ENCODE results near the gene SPRR2E.
"Not testable (repeated sequence)": the region's sequence is repeated elsewhere in the genome, so short reads cannot be mapped to it uniquely, and the experiment has no call there.

Gene SPRR2E

DNA sequence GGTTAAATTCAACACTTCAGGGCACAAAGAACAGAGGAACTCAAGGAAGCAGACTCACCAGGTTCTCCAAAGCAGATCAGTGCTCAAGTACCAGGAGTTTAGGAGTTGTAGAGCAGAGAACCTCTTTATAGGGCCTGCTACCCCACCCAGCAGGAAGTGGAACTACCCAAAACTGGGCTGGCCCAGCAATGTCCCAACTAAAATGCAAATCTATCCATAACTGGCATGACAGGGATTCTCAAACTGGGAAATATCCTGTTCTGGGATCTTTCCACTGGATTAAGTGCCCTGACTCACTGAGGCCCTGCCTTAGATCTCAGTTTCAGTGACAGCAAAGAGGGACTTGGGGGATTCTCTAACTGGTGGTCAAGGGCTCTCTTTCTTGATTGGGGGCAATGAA lies at the start of gene SPRR2E:
Gene SPRR2E, minus strand, starts transcription at position 101 of the 400 bp plus-strand sequence. CDS start 775 bp downstream, outside the sequence.
- no peak for DNase-seq

DNA sequence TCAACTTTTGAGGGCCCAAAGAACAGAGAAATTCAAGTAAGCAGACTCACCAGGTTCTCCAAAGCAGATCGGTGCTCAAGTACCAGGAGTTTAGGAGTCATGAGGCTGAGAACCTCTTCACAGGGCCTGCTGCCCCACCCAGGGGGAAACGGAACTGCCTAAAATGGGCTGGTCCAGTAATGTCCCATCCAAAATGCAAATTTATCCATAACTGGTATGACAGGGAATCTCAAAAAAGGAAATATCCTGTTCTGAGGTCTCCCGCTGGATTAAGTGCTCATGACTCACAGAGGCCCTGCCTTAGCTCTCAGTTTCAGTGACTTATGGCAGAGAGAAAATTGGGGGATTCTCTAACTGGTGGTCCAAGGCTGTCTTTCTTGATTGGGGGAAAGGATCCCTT lies 47.1 kb upstream of the SPRR2E start:
- no peak for DNase-seq

DNA sequence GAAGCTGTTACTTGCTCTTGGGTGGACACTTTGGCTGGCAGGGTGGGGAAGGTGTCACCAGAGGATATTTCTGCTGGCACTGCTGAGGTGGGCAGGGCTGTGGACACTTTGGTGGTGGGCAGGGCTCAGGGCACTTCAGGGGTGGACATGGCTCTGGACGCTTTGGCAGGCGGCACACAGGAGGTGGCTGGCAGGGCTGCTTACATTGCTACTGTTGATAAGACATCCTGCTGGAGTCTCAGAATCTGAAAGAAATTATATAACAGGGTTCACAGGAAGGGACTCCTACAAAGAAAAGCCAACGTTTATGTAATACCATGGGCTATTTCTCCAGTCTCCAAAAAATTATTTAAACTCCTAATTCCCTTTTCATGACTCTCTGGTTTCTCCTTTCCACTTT lies 46.2 kb upstream of the SPRR2E start:
- DNase-seq, result no peak

DNA sequence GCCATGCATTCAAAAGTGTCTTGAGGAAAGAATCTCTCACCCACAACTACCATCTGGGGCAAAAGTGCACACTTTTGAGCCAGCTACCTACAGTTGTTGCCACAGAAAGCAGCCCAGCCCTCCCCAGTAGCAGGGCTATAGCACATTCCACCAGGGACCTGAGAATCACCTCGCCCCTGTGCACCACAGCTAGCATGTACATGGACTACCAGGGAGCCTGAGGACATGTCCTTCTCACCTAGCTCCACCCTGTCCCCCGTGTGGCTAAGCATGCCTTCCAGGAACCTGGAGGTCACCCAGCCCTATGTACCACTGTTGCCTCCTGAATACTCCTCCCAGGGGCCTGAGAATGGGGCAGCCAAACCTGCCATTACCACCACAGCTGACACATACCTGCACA lies 39.4 kb upstream of the SPRR2E start:
- DNase-seq, result no peak

DNA sequence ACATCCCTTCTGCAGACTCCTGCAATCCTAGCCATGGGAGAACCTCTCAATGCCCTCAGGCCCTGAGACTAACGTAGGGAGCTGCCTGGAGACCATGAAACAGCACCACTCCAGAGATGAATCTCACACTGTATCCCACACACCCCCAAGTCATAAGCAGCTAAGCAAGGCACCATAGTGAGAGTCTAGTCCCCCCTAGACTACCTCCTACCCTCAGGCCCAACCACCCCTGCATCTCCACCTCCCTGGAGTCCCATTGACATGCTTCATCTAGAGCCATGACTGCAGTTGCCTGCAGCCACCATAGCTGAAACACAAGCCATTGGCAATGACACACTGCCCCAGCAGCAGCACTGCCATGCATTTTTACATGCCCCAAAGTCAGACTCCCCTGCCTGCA lies 38.9 kb upstream of the SPRR2E start:
- no peak for DNase-seq

DNA sequence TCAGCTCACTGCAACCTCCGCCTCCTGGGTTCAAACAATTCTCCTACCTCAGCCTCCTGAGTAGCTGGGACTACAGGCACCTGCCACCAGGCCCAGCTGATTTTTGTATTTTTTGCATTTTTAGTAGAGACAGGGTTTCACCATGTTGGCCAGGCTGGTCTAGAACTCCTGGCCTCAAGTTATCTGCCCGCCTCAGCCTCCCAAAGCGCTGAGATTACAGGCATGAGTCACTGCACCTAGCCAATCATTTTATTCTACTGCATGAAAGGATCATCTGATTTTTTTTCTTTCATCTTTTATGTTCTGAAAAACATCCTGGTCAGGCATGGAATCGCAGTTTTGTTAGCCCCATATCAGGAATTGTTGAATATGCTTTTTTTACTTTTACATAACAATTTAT lies 34.4 kb upstream of the SPRR2E start:
- not testable (repeated sequence) for DNase-seq

DNA sequence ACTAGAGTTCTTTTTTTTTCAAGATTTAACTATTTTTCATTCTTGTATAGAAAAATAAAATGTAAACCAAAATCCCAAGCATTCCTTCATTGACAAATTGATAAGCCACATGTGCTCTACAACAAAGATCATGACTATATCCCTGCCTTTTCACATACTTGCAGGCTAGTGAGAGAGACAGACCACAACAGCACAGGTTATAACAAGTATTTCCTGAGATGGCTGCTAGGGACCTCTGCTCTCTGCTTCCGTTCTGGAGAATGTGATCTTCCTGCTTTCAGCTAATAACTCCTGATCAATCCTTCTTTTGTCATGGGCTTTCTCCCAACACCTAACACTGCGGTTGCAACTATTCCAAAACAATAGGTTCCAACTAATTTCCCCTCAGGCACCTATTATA lies 33.0 kb upstream of the SPRR2E start:
- no peak for DNase-seq

DNA sequence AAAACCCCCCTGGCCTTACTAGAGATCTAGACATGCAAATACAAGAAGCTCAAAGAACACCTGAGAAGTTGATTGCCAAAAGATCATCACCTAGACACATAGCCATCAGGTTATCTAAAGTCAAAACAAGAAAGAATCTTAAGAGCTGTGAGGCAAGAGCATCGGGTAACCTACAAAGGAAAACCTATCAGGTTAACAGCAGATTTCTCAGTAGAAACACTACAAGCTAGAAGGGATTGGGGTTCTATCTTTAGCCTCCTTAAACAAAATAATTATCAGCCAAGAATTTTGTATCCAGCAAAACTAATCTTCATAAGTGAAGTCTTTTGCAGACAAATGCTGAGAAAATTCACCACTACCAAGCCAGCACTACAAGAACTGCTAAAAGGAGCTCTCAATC lies 31.2 kb upstream of the SPRR2E start:
- no peak for DNase-seq

DNA sequence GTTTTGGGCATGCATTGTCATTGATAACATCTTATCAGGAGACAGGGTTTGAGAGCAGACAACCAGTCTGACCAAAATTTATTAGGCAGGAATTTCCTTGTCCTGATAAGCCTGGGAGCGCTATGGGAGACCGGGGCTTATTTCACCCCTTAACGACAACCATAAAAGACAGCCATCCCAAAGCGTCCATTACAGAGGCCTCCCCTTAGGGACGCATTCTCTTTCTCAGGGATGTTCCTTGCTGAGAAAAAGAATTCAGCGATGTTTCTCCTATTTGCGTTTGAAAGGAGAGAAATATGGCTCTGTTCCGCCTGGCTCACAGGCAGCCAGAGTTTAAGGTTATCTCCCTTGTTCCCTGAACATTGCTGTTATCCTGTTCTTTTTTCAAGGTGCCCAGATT lies 29.5 kb upstream of the SPRR2E start:
- not testable (repeated sequence) for DNase-seq

DNA sequence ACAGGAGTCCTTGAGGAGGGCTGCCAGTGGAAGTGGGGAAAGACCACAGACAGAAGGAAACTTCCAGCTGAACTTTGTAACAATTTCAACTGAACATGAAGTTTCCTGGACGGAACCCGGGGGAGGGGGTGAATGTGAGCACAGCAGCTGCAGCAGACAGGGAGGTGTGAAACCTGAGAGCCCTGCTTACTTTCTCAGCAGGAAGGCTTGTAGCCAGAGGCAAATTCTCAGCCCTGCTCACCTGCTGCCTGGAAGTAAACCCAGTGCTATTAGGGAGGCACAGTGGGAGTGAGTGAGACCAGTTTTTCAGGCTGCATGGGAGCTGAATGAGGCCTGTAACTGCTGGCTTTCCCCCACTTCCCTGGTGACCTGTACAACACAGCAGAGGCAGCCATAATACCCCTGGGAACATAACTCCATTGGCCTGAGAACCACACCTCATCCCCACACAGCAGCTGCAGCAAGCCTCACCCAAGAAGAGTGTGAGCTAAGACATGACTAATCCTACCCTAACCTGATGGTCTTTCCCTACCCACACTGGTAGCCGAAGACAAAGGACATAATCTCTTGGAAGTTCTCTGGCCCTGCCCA lies 28.6 kb upstream of the SPRR2E start:
- no peak for DNase-seq

DNA sequence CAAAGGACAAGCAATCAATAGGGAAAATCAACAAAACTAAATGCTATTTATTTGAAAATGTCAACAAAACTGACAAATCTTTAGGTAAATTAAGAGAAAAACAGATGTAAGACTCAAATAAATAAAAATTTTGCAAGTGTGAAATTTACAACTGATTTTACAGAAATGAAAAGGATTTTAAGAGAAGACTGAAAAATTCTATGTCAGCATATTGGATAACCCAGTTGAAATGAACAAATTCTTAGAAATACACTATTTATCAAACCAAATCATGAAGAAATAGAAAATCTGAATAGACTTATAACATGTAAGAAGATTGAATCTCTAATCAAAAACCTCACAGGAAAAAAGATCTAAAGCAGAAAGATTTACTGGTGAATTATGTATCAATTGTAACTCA lies 26.6 kb upstream of the SPRR2E start:
- DNase-seq, result no peak

DNA sequence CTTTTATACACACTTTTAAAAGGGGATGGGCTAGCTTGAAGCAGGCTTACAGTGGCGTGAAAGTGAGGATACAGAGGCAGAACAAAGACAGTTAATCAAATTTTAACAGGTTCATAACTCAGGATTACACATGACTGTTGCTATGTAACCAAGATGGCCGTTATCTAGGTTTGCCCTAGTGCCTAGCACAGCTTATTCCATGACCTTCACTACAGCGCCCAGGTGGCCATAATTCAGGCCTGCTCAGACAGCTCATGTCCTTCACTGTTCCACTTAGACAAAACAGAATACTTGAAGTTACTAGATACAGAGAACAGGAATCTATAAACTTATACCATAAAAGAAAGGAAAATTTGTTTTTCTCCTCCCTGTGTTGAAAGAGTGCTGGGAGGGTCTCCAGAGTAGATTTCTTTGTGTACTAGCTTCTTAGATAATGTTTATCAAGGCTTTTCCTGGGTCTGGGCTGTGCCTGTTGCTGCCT lies 25.2 kb upstream of the SPRR2E start:
- DNase-seq, result no peak

DNA sequence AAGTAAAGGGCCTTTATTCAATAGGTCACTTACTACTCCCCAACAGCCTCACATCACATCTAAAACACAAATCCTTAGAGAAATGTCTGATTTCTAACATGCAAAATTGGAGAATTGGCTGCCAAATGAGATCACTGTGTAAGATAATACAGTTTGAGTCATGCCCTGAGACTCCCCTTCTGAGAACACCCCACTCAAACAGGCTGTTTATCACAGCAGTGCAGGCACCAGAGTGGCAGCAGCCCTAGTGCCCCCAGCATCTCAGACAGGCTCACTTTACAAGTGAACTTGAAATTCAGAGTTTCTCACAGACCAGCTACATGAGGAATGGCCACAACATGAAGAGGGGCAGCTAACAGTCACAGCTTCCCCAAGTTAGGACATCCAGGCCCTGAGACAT lies 20.9 kb upstream of the SPRR2E start:
- DNase-seq, result not testable (repeated sequence)

DNA sequence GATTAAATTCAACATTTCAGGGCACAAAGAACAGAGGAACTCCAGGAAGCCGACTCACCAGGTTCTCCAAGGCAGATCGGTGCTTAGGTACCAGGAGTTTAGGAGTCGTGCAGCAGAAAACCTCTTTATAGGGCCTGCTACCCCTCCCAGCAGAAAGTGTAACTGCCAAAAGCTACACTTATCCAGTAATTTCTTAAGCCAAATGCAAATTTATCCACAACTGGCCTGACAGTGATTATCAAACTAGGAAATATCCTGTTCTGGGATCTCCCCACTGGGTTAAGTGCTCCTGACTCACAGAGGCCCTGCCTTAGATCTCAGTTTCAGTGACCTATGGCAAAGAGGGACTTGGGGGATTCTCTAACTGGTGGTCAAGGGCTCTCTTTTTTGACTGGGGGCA lies 19.1 kb upstream of the SPRR2E start, which contains the start of gene SPRR2F:
Gene SPRR2F, minus strand, starts transcription at position 101 of the 400 bp plus-strand sequence. CDS start 783 bp downstream, outside the sequence.
- no peak for DNase-seq

DNA sequence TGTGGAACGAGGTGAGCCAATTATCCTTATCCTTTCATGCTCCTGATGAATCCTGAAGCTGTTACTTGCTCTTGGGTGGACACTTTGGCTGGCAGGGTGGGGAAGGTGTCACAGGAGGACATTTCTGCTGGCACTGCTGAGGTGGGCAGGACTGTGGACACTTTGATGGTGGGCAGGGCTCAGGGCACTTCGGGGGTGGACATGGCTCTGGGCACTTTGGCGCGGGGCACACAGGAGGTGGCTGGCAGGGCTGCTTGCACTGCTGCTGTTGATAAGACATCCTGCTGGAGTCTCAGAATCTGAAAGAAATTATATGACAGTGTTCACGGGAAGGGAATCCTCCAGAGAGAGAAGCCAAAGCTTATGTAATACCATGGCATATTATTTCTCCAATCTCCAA lies 18.1 kb upstream of the SPRR2E start:
- DNase-seq, result not testable (repeated sequence)

DNA sequence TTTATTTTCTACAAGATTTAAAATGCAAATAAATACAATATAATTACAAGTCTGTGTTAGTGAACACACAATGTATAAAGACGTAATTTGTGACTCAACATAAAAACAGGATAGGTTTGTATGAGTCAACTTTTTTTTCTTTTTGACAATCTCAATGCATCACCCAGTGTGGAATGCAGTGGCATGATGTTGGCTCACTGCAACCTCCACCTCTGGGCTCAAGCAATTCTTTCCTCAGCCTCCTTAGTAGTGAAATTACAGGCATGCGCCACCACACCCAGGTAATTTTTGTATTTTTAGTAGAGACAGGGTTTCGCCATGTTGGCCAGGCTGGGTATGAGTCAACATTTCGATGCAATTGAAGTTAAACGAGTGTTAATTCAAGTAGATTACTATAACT lies 5.9 kb upstream of the SPRR2E start:
- no peak for DNase-seq

DNA sequence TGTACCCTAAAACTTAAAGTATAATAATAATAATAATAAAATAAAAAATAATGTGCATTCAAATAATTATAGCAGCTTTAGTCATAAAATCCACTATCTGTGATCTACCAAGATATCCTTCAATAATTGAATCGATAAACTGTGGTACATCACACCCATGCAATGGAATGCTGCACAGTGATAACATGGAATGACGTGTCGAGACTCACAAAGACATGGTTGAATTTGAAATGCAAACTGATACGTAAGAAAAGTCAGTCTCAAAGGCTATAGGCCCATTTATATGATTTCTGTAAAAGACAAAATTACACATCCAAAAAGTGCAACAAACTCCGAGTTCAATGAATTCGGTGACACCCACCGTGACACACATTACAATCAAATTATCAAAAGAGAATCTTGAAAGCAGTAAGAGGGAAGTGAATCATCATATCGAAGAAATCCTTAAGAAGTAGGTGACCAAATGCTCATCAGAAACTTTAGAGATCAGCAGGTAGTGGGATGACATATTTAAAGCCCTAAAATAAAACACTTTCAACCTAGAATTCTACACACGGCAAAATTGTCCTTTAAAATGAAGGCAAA lies 5.2 kb upstream of the SPRR2E start:
- DNase-seq, result no peak

DNA sequence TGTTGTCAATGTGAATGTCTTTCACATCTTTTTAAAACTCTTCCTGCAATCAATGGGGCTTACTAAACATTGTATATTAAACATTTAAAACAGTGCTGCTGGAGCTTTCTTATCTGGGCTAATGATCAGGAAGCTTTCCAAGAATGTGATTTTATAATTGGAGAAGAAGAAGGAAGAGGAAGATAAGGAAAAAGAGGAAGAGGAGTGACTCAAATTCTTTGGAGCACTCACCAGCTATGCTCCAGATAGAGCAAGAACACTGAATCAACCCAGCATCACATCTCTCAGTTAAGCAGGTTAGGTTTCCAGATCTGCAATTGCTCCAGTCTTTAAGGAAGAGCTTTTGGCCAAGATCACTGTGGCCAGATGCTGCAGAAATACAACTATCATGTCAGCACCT lies 1.4 kb upstream of the SPRR2E start:
- DNase-seq, result no peak

DNA sequence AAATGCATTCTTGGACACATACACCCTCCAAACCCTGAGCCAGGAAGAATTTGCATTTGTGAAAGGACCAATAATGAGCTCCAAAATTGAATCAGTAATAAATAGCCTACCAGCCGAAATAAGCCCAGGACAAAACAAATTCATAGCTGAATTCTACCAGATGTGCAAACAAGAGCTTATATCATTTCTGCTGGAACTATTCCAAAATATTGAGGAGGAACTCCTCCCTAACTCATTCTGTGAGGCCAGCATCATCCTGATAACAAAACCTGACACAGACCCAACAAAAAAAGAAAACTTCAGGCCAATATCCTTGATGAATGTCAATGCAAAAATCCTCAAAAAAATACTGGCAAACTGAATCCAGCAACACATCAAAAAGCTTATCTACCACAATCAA lies 6.7 kb downstream of the SPRR2E start:
- DNase-seq, result no peak

DNA sequence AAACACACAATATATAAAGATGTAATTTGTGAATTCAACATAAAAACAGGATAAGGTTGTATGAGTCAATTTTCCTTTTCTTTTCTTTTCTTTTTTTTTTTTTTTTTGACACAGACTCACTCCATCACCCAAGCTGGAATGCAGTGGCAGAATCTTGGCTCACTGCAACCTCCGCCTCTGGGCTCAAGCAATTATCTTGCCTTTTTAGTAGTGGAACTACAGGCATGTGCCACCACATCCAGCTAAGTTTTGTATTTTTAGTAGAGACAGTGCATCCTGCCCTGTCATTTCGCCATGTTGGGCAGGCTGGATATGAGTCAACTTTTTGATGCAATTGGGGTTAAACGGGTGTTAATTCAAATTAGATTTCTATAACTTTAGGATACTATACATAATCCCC lies 12.6 kb downstream of the SPRR2E start:
- DNase-seq, result no peak

DNA sequence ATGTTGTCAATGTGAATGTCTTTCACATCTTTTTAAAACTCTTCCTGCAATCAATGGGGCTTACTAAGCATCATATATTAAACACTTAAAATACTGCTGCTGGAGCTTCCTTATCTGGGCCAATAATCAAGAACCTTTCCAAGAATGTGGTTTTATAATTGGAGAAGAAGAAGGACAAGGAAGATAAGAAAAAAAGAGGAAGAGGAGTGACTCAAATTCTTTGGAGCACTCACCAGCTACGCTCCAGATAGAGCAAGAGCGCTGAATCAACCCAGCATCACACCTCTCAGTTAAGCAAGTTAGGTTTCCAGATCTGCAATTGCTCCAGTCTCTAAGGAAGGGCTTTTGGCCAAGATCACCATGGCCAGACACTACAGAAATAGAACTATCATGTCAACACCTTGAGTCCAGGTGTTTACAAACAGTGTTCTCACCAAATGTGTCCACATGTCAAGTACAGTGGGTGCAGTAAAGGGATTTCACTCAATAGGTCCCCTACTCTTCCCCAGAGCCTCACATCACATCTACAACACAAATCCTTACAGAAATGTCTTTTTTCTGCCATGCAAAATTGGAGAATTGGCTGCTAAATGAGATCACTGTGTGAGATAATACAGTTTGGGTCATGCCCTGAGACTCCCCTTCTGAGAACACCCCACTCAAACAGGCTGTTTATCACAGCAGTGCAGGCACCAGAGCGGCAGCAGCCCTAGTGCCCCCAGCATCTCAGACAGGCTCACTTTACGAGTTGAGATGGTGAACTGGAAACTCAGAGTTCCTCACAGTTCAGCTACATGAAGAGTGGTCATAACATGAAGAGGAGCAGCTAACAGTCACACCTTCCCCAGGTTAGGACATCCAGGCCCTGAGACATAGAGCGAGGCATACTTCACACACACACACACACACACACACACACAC lies 21.3 kb downstream of the SPRR2E start:
- DNase-seq, result no peak

DNA sequence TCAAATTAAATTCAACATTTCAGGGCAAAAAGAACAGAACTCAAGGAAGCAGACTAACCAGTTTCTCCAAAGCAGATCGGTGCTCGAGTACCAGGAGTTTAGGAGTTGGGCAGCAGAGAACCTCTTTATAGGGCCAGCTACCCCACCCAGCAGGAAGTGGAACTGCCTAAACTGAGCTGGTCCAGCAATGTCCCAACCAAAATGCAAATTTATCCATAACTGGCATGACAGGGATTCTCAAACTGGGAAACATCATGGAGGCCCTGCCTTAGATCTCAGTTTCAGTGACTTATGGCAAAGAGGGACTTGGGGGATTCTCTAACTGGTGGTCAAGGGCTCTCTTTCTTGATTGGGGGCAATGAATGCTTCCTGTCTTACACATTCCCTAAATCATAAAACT lies 22.8 kb downstream of the SPRR2E start, which contains the start of gene SPRR2B:
Gene SPRR2B, minus strand, starts transcription at position 101 of the 400 bp plus-strand sequence. CDS start 772 bp downstream, outside the sequence.
- no peak for DNase-seq

DNA sequence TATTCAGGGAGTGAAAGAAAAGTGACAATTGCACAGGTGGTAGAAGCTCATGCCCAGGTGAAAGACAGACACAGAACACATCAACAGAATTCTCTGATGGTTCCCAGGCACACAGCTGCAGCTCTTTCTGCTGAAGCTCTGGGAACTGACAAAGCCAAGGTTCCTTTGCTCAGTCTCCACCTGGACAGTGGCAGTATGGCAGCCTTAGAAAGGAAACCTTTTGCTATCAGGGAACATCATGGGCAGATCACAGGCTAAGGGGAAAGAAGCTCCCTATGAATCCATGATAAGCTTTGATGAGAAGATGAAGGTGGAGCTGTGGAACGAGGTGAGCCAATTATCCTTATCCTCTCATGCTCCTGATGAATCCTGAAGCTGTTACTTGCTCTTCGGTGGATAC lies 24.1 kb downstream of the SPRR2E start:
- no peak for DNase-seq
